Ishikawa (cell line): ENCODE data around the gene ALDH16A1.

Source experiments
- RAD21 ChIP-seq: IDR thresholded peaks from 2 replicates; pipeline ENCODE4 v1.6.1; 2012; ENCODE audit warnings: low read depth
- YY1 ChIP-seq: IDR thresholded peaks from 2 replicates; pipeline ENCODE4 v1.6.1; 2012; ENCODE audit warnings: low read depth

- no peak for TF ChIP-seq YY1
- TF ChIP-seq RAD21, result no peak
Observed at GRCh38 chr19:49433240-49433901, 19.7 kb upstream of the ALDH16A1 start.
